ENCODE measurements around the gene EPAS1. TPM values are rescaled to one million over a fixed set of nuclear protein-coding genes. Genes with fewer than 3 reads are reported as not detected.

EPAS1 gene
- total and polyA plus RNA-seq, 2 of the 13 experiments (the other 11 are each of a cell fraction or from before 2014, with no cell fraction given): 47.1 to 182 TPM

GRCh38 chr2:46326231-46326980 lies 29.2 kb downstream of the EPAS1 start (continued):
- TF ChIP-seq DMTF1 (CRISPR knock-in tag; IDR thresholded peaks at IDR 0.05) (peak; percentile 56; the same call in 1 of the 2 replicates), AHR (CRISPR knock-in tag; IDR thresholded peaks at IDR 0.05) (0 out of 2 replicates have a peak, but pooled peaks have one; percentile 48), ZNF776 (CRISPR knock-in tag; IDR thresholded peaks at IDR 0.05) (no peak), ZBTB42 (CRISPR knock-in tag; IDR thresholded peaks at IDR 0.05) (no peak), HMG20A (CRISPR knock-in tag; IDR thresholded peaks at IDR 0.05; ENCODE audit: borderline replicate concordance) (peak; percentile 91), ATF6 (CRISPR knock-in tag; conservative IDR thresholded peaks at IDR 0.05) (0 out of 2 replicates have a peak, but pooled peaks have one; percentile 69), EHMT2 (IDR thresholded peaks at IDR 0.05; ENCODE audit: borderline replicate concordance, low read depth, low read length) (peak; percentile 92; the same call in 1 of the 2 replicates), HOXA9 (CRISPR knock-in tag; IDR thresholded peaks at IDR 0.05; ENCODE audit: borderline replicate concordance) (no peak), SNRNP70 (IDR thresholded peaks at IDR 0.05; ENCODE audit: low read depth, low read length) (no peak), PHF20 (CRISPR knock-in tag; IDR thresholded peaks at IDR 0.05) (peak; percentile 31; the same call in 1 of the 2 replicates), CREM (IDR thresholded peaks at IDR 0.05) (peak; percentile 73; the same call in 1 of the 2 replicates), CREM (CRISPR knock-in tag; IDR thresholded peaks at IDR 0.05) (no peak), MLXIP (CRISPR knock-in tag; IDR thresholded peaks at IDR 0.05; ENCODE audit: borderline replicate concordance) (peak; percentile 95)
